HCT116 (cell line): ENCODE measurements around the gene NHLRC3.

Experiments
- SIN3A ChIP-seq: IDR thresholded peaks from 2 replicates; pipeline ENCODE4 v1.6.1; 2012; ENCODE audit warnings: low read depth
- TF ChIP-seq, protein P1 (sequence below), 3 experiments: fragments of 200-600 bp in 1 of 3; sonication (generic) in 1 of 3; IDR thresholded peaks in 2 of 3; conservative IDR thresholded peaks in 1 of 3; 2 replicates each; pipeline ENCODE4 v1.5.1; 2012 to 2017; ENCODE audit warnings: low read depth in 2 of 3, low read length in 2 of 3, antibody characterized with exemption in 1 of 3, borderline replicate concordance in 1 of 3, control low read depth in 1 of 3, mild to moderate bottlenecking in 1 of 3, mixed read lengths in 1 of 3, mixed run types in 1 of 3, moderate library complexity in 1 of 3; ENCODE audit not compliant: insufficient read depth in 1 of 3

DNA sequence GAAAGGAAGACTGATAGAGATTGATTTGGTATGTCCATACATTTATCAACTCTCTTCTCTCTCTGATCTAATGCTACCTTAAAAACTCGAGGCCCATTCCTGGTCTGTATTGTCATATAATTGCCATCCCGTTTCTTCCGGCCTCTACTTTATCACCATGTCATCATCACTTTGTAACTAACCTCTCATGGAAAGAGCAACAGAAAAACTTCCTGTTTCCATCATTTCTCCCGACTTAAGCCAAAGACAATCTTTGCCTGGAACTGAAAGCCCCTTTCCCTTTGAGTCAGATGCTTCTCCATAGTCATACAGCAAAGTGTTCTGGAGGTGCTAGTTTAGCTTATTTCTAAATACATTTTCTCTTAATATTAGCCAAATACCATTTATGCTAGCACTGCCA is 44.9 kb upstream of the NHLRC3 start:
- TF ChIP-seq, protein P1, sequence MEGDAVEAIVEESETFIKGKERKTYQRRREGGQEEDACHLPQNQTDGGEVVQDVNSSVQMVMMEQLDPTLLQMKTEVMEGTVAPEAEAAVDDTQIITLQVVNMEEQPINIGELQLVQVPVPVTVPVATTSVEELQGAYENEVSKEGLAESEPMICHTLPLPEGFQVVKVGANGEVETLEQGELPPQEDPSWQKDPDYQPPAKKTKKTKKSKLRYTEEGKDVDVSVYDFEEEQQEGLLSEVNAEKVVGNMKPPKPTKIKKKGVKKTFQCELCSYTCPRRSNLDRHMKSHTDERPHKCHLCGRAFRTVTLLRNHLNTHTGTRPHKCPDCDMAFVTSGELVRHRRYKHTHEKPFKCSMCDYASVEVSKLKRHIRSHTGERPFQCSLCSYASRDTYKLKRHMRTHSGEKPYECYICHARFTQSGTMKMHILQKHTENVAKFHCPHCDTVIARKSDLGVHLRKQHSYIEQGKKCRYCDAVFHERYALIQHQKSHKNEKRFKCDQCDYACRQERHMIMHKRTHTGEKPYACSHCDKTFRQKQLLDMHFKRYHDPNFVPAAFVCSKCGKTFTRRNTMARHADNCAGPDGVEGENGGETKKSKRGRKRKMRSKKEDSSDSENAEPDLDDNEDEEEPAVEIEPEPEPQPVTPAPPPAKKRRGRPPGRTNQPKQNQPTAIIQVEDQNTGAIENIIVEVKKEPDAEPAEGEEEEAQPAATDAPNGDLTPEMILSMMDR (IDR thresholded peaks at IDR 0.05 in 2 of 3, conservative IDR thresholded peaks at IDR 0.05 in 1 of 3; ENCODE audit: borderline replicate concordance in 1 of 3, insufficient read depth in 1 of 3, low read depth in 2 of 3, low read length in 2 of 3) = no peak
- TF ChIP-seq SIN3A = no peak
